Muscle layer of colon (tissue), 2 donors: ENCODE results near the gene WDFY1.
"Not testable (repeated sequence)": the region's sequence is repeated elsewhere in the genome, so short reads cannot be mapped to it uniquely, and the experiment has no call there.

Experiments
- H3K27ac ChIP-seq: one replicate; pipeline ENCODE4 v1.7.0; 2013; ENCODE audit warnings: low read depth, mild to moderate bottlenecking, low read length, moderate library complexity
- H3K27me3 ChIP-seq, 2 donors: one replicate each; pipeline ENCODE4 v1.7.0; 2013; ENCODE audit warnings: low read length in 2 of 2, mild to moderate bottlenecking in 2 of 2; ENCODE audit not compliant: insufficient read depth in 2 of 2, control insufficient read depth in 1 of 2
- H3K36me3 ChIP-seq: one replicate; pipeline ENCODE4 v1.7.0; 2013; ENCODE audit warnings: mild to moderate bottlenecking, low read length; ENCODE audit not compliant: insufficient read depth
- H3K4me1 ChIP-seq: one replicate; pipeline ENCODE4 v1.7.0; 2013; ENCODE audit warnings: mild to moderate bottlenecking, low read length; ENCODE audit not compliant: insufficient read depth
- H3K4me3 ChIP-seq, 2 donors: one replicate each; pipeline ENCODE4 v1.7.0; 2013; ENCODE audit warnings: low read length in 2 of 2, low read depth in 1 of 2, mild to moderate bottlenecking in 1 of 2, moderate library complexity in 1 of 2
- H3K9ac ChIP-seq: one replicate; pipeline ENCODE4 v1.7.0; 2013; ENCODE audit warnings: low read length
- H3K9me3 ChIP-seq: one replicate; pipeline ENCODE4 v1.7.0; 2013; ENCODE audit warnings: mild to moderate bottlenecking, low read length
- donor health status: abdominal sarcoma.
- donor health status: Adenocarcinoma of cecum.

WDFY1 gene

GRCh38 chr2:223884399-223884798, 60.7 kb downstream of the WDFY1 start:
- H3K36me3 ChIP-seq: peaks cover 34% of the 10 kb centered on the region
- no peaks in the 10 kb centered on the region for H3K9me3 ChIP-seq
- no peak overlapping the region for H3K9ac ChIP-seq
- H3K27me3 ChIP-seq: no peaks in the 10 kb centered on the region
- H3K4me3 ChIP-seq: no peak overlapping the region
- H3K27ac ChIP-seq: no peak overlapping the region
- H3K4me1 ChIP-seq: no peaks in the 10 kb centered on the region

DNA sequence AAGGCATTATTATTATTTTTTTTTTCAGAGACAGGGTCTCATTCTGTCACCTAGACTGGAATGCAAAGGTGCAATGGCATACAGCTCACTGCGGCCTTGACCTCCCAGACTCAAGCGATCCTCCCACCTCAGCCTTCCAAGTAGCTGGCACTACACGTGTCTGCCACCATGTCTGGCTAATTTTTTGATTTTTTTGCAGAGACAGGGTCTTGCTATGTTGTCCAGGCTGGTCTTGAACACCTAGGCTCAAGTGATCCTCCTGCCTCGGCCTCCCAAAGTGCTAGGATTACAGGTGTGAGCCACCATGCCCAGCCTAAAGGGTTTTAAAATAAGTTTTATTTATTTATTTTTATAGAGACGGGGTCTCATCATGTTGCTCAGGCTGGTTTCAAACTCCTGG, 62.4 kb downstream of the WDFY1 start:
- Histone ChIP-seq H3K27ac (no peak overlapping the region), H3K27me3 (no peaks in the 10 kb centered on the region), H3K9me3 (no peaks in the 10 kb centered on the region), H3K9ac (no peak overlapping the region), H3K36me3 (peaks cover 41% of the 10 kb centered on the region), H3K4me3 (no peak overlapping the region), H3K4me1 (no peaks in the 10 kb centered on the region)

DNA sequence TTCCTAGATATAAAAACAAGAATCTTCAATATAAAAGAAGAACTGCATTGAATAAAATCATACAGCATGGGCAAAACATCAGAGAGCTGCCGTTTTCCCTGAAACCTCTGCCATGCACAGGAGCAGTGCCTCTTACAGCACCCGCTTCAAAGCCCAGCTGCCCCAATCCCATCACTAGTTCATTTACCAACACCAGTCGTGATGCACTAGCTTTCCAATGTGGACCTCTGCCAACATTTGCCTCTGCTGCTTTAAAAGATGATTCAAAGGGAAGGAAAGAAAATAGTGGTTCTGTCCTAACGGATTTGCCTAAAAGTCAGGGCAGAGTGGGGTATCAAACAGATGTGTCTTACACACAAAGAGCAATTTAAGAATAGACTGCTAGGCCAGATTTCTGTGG, 64.3 kb downstream of the WDFY1 start:
- H3K4me1 ChIP-seq: no peaks in the 10 kb centered on the region
- no peak overlapping the region for H3K4me3 ChIP-seq
- no peaks in the 10 kb centered on the region for H3K9me3 ChIP-seq
- no peaks in the 10 kb centered on the region for H3K27me3 ChIP-seq
- H3K9ac ChIP-seq: no peak overlapping the region
- peaks cover 48% of the 10 kb centered on the region for H3K36me3 ChIP-seq
- H3K27ac ChIP-seq: no peak overlapping the region

DNA sequence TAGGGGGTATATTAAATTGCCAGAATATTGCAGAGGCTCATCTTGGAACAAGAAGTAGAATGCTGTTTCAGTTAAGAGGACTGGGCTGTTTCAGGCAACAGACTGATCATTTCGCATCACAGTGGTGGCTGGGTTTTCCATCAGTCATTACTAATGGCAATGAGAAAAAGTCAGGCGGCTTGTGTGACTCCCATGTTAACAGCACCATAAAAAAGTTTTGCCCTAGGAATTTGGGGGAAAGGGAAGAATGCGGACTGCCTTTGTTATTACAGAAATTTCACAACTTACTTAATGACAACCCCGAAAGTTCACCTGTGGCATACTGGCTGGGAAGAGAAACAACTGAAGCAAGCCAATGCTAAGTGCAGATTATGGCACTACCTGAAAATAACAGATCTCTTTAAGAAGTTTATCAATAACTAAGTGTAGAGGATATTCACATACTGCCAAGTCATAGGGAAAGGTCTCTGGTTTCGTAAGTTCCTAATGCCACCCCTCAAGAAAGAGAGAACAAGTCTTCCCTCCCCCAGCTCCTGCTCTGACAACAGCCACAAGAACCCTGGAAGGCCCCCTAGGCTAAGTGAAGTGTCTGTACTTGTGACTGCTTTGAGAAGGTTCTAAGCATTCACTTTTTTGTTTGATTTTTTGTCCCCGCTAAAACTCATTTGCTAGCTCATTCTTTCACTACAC, 67.3 kb downstream of the WDFY1 start:
- H3K4me3 ChIP-seq: no peak overlapping the region
- H3K9me3 ChIP-seq: no peaks in the 10 kb centered on the region
- no peak overlapping the region for H3K9ac ChIP-seq
- no peaks in the 10 kb centered on the region for H3K4me1 ChIP-seq
- H3K36me3 ChIP-seq: peaks cover 46% of the 10 kb centered on the region
- no peak overlapping the region for H3K27ac ChIP-seq
- no peaks in the 10 kb centered on the region for H3K27me3 ChIP-seq

DNA sequence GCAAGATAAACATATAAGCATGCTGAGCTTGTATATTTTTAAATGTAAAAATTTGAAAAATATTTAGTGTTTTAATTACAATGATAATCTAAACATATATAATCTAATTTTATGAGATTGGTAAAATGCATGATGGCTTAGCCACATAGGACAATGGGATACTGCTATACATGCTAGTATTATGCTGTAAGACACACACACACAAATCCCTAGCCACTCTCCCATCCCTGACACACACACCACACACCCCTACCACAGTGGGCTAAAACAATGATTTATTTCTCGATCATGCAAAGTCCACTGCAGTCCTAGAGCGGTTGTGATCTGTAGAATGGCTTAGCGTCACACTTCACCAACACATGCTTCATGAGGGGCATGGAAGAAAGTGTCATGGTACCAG, 71.5 kb downstream of the WDFY1 start:
- H3K4me3 ChIP-seq: no peak overlapping the region
- peaks cover 22% of the 10 kb centered on the region for H3K36me3 ChIP-seq
- H3K27ac ChIP-seq: no peak overlapping the region
- no peaks in the 10 kb centered on the region for H3K4me1 ChIP-seq
- no peak overlapping the region for H3K9ac ChIP-seq
- H3K27me3 ChIP-seq: no peaks in the 10 kb centered on the region
- H3K9me3 ChIP-seq: no peaks in the 10 kb centered on the region

- peaks cover 13% of the 10 kb centered on the region for H3K36me3 ChIP-seq
- H3K4me3 ChIP-seq, H3K9me3 ChIP-seq: not testable (repeated sequence)
Observed at GRCh38 chr2:223872772-223873171, 72.4 kb downstream of the WDFY1 start.

GRCh38 chr2:223871661-223872060, 73.5 kb downstream of the WDFY1 start:
- H3K27ac ChIP-seq, H3K36me3 ChIP-seq, H3K27me3 ChIP-seq: not testable (repeated sequence)

More at GRCh38 chr2:223872772-223873171, 72.4 kb downstream of the WDFY1 start:
- not testable (repeated sequence) for H3K9ac ChIP-seq, H3K27ac ChIP-seq, H3K4me1 ChIP-seq, H3K27me3 ChIP-seq

DNA sequence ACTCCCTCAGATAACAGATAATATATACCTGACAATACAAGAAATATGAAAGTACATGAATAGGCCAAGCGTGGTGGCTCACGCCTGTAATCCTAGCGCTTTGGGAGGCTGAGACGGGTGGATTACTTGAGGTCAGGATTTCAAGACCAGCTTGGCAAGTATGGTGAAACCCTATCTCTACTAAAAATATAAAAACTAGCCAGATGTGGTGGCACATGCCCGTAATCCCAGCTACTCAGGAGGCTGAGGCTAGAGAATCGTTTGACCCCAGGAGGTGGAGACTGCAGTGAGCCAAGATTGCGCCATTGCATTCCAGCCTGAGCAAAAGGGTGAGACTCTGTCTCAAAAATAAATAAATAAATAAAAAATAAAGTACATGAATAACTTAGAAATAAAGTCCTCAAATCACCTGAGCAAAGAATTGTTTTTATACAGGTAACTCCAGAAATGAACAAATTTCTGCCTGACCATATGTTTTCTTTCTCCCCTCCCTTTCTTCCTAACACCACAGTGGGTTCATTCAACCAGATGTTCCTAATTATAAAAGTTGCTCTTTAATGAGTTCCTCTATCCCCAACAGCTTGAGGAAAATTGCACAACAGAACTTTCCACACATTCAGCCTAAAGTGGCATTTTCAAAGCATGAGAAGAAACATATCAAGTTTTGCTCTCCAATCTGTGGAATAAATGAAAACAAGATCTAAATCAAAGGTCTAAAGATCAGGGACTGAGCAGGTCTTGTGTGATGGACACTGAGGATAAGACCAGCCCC, 74.1 kb downstream of the WDFY1 start:
- H3K36me3 ChIP-seq: peaks cover 4% of the 10 kb centered on the region
- no peak overlapping the region for H3K4me3 ChIP-seq
- H3K4me1 ChIP-seq: no peaks in the 10 kb centered on the region
- no peaks in the 10 kb centered on the region for H3K9me3 ChIP-seq
- H3K27me3 ChIP-seq: no peaks in the 10 kb centered on the region
- H3K9ac ChIP-seq: no peak overlapping the region
- no peak overlapping the region for H3K27ac ChIP-seq

More at GRCh38 chr2:223871661-223872060, 73.5 kb downstream of the WDFY1 start:
- not testable (repeated sequence) for H3K4me3 ChIP-seq, H3K9me3 ChIP-seq, H3K4me1 ChIP-seq, H3K9ac ChIP-seq

GRCh38 chr2:223868005-223868404, 77.1 kb downstream of the WDFY1 start:
- H3K27me3 ChIP-seq: no peaks in the 10 kb centered on the region
- no peaks in the 10 kb centered on the region for H3K36me3 ChIP-seq
- H3K4me3 ChIP-seq: no peak overlapping the region
- H3K9me3 ChIP-seq: no peaks in the 10 kb centered on the region
- H3K27ac ChIP-seq: no peak overlapping the region
- no peaks in the 10 kb centered on the region for H3K4me1 ChIP-seq
- no peak overlapping the region for H3K9ac ChIP-seq

DNA sequence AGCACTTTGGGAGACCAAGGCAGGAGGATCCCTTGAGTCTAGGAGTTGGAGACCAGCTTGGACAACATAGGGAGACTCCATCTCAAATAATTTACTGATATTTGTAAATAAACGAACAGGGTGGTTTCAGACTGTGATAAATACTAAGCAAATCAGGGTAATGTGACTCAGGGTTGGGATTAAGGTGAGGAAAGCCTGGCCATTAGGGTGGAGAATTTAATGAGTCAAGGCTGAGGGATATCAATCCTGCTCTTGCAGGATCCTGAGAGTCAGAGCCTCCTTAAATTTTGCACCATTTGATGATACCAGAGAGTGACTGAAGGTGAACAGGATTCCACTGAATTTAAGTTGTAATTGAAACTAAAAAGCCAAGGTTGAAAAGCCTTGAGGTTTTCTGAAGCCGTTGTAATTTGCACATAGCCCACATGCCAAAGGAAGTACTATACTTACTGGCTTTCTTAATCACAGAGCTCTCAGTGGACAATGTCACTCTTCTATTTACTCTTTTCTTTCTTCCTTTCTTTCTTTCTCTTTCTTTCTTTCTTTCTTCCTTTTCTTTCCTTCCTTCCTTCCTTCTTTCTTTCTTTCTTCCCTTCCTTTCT, 79.1 kb downstream of the WDFY1 start:
- H3K9me3 ChIP-seq: no peaks in the 10 kb centered on the region
- H3K27me3 ChIP-seq: no peaks in the 10 kb centered on the region
- no peaks in the 10 kb centered on the region for H3K4me1 ChIP-seq
- H3K9ac ChIP-seq: no peak overlapping the region
- no peaks in the 10 kb centered on the region for H3K36me3 ChIP-seq
- H3K4me3 ChIP-seq: no peak overlapping the region
- H3K27ac ChIP-seq: no peak overlapping the region

DNA sequence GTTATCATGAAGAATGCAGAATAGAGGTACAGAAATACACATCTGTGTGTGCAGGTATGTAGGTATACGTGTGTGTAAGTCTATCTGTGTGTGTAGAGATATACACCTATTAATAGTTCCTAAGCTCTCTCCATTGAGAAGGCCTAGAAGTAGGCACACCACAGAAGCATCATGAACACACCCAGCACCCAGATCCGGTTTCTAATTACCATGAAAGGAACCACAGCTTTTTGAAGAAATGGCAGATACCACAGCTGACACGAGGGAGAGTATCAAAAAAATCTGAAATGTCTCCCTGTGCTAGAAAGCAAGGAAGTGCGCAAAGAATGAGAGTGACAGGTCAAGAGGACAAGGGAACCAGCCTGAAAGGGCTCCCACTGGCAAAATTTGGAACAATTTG, 80.0 kb downstream of the WDFY1 start:
- no peak overlapping the region for H3K4me3 ChIP-seq
- no peaks in the 10 kb centered on the region for H3K27me3 ChIP-seq
- no peak overlapping the region for H3K9ac ChIP-seq
- no peak overlapping the region for H3K27ac ChIP-seq
- no peaks in the 10 kb centered on the region for H3K36me3 ChIP-seq
- H3K4me1 ChIP-seq: no peaks in the 10 kb centered on the region
- H3K9me3 ChIP-seq: no peaks in the 10 kb centered on the region
